Activated B cell treated with CpG ODN at 0.5 μM for 24 hours (primary cell): ENCODE measurements around the gene VPS37C. TPM values are rescaled to one million over a fixed set of nuclear protein-coding genes. Genes with fewer than 3 reads are reported as not detected.
A peak's percentile ranks its signal among the peaks of the same experiment; 100 is the strongest.
"Not testable (repeated sequence)": the region's sequence is repeated elsewhere in the genome, so short reads cannot be mapped to it uniquely, and the experiment has no call there.

Source experiments
- ATAC-seq: fragments of 200-7000 bp; cut with Tn5 transposase; one replicate; pipeline ENCODE4 v1.10.0; 2021; ENCODE audit warnings: low read depth, mild to moderate bottlenecking, moderate library complexity
- CTCF ChIA-PET: fragments of 350-600 bp; sonication (Branson Sonifier 250); formaldehyde crosslinking; loops from one replicate; lab custom pipeline; 2021; ENCODE audit warnings: antibody characterized with exemption; lab: Charles Lee
- POLR2A ChIA-PET: fragments of 350-600 bp; sonication (Branson Sonifier 250); formaldehyde crosslinking; loops from one replicate; lab custom pipeline; 2021; ENCODE audit warnings: antibody characterized with exemption; lab: Charles Lee
- DNase-seq: peaks from one replicate; pipeline ENCODE4 v3.0.0; 2022
- H3K27ac Mint-ChIP-seq: one replicate; pipeline ENCODE4 v1.8.0; 2020; ENCODE audit warnings: mixed read lengths
- H3K27me3 Mint-ChIP-seq: one replicate; pipeline ENCODE4 v1.8.0; 2021; ENCODE audit warnings: mixed read lengths
- H3K36me3 Mint-ChIP-seq: one replicate; pipeline ENCODE4 v1.8.0; 2021; ENCODE audit warnings: low read depth, mixed read lengths
- H3K4me1 Mint-ChIP-seq: one replicate; pipeline ENCODE4 v1.8.0; 2021; ENCODE audit warnings: mixed read lengths
- H3K4me3 Mint-ChIP-seq: one replicate; pipeline ENCODE4 v1.8.0; 2020; ENCODE audit warnings: mild to moderate bottlenecking, mixed read lengths
- H3K9me3 Mint-ChIP-seq: one replicate; pipeline ENCODE4 v1.8.0; 2020; ENCODE audit warnings: mixed read lengths
- CTCF ChIP-seq: fragments of 200-600 bp; IDR thresholded peaks from one replicate; pipeline ENCODE4 v1.8.0; 2022; ENCODE audit warnings: antibody characterized with exemption, mild to moderate bottlenecking
- intact Hi-C: fragments of 100-400 bp; cut with micrococcal nuclease; formaldehyde crosslinking; loops from one replicate; pipeline ENCODE4 v1.15.1; 2024
- total RNA-seq: library from RNA; stranded (reverse); gene quantifications from 2 replicates; pipeline ENCODE4 v1.2.3, GENCODE V29; 2022

VPS37C gene
- total RNA-seq, 1 donor from 2014 or later = 18.1 TPM

DNA sequence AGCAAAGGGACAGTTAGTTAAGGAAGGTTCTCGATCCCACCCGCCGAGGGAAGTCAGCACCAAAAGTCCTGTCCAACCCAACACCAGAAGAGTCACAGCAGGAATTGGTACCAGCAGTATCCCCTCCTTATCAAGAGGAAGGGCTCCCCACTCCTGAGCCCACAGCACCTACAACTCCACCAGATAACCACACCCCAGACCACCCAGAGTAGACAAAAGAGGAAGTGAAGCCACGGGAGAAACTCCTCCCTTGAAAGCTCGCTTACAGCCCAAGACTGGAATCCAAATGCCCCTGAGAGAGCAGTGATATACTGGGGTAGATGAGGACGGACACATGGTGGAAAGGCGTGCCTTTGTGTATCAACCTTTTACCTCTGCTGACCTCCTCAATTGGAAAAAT is 66.2 kb downstream of the VPS37C start:
- intact Hi-C loops = no loop called here
- Mint-ChIP-seq H3K4me1 (peaks cover 63% of the 10 kb centered on the region), H3K27me3 (no peaks in the 10 kb centered on the region), H3K27ac (peak overlapping the region; percentile 86), H3K4me3 (peak overlapping the region; percentile 53), H3K9me3 (no peaks in the 10 kb centered on the region), H3K36me3 (no peaks in the 10 kb centered on the region)
- ChIA-PET POLR2A (interaction anchor here (0.9 to 1.0 kb wide), 2 partner anchors 24 to 180 kb away, joined by 3 read pairs; no protein-coding TSS in a partner anchor), CTCF (interaction anchor here (0.8 kb wide), 1 partner anchor 125 kb away, joined by 3 read pairs; no protein-coding TSS in a partner anchor)
- TF ChIP-seq CTCF = no peak
- DNase-seq (no peak), ATAC-seq (no peak)

- not testable (repeated sequence) for ATAC-seq
- POLR2A ChIA-PET = interaction anchor here (2.3 to 3.9 kb wide), 2 partner anchors 23 to 162 kb away, joined by 6 to 29 read pairs; no protein-coding TSS in a partner anchor
Observed at GRCh38 chr11:61094167-61094566, 67.1 kb downstream of the VPS37C start.

DNA sequence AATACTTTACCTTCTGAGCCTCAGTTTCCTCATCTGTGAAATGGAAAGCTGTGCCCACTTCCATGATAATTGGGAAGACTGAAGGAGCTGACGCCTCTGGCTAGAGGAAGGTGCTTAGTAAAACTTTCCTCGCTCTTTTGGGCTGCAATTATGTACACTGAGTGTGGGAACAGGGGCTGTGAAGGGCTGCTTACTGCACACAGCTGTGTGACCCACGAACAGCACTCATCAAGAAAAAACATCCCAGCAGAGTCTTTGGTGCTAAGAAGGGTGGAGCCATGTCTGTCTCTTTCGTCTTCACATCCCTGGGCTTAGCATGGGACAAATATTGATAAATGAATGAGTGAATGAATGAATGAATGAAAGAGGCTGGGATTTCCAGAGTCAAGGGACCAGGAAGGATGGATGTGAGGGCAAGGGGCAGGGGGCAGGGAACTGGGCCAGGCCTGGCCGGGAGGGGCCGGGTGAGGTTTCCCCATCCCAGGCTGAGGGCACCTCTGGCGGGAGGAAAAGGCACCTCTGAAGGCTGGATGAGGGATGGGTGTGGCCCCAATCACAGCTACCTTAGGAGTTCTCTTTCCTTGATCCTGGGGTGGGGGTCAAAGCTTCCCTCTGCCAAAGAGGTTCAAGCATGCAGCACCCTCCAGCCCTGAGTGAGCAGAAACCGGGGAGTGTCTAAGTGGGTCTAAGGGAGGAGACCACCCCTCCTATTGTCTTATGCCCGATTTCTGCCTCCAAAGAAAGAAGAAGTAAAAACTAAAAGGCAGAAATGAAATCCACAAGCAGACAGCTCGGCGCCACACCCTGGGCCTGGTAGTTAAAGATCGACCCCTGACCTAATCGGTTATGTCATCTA is 68.1 kb downstream of the VPS37C start:
- H3K27ac Mint-ChIP-seq = peak overlapping the region; percentile 86
- no peaks in the 10 kb centered on the region for H3K36me3 Mint-ChIP-seq
- no peaks in the 10 kb centered on the region for H3K9me3 Mint-ChIP-seq
- TF ChIP-seq CTCF = no peak
- H3K27me3 Mint-ChIP-seq = no peaks in the 10 kb centered on the region
- ChIA-PET CTCF (interaction anchor here (0.9 to 1.4 kb wide), 2 partner anchors 36 to 123 kb away, joined by 3 to 4 read pairs; no protein-coding TSS in a partner anchor), POLR2A (interaction anchor here (1.6 to 3.9 kb wide), 4 partner anchors 22 to 161 kb away, joined by 4 to 29 read pairs (median 10); no protein-coding TSS in a partner anchor)
- ATAC-seq = peak; percentile 18
- peak overlapping the region; percentile 77 for H3K4me3 Mint-ChIP-seq
- no peak for DNase-seq
- peaks cover 70% of the 10 kb centered on the region for H3K4me1 Mint-ChIP-seq
- intact Hi-C loops = loop anchor here (1.0 to 5.0 kb wide), 3 partner anchors 23 to 264 kb away; no protein-coding TSS in a partner anchor

More at GRCh38 chr11:61094167-61094566, 67.1 kb downstream of the VPS37C start:
- intact Hi-C loops = loop anchor here (5.0 kb wide), 1 partner anchor 263 kb away; no protein-coding TSS in a partner anchor
- Mint-ChIP-seq H3K4me3 (peak overlapping the region; percentile 36), H3K4me1 (peaks cover 66% of the 10 kb centered on the region), H3K27ac (peak overlapping the region; percentile 86)
- not testable (repeated sequence) for DNase-seq, H3K36me3 Mint-ChIP-seq, H3K27me3 Mint-ChIP-seq, H3K9me3 Mint-ChIP-seq
- CTCF ChIA-PET = interaction anchor here (1.4 kb wide), 1 partner anchor 35 kb away, joined by 4 read pairs; no protein-coding TSS in a partner anchor

- peak; percentile 54 for DNase-seq
- no peaks in the 10 kb centered on the region for H3K27me3 Mint-ChIP-seq
Observed at GRCh38 chr11:61092280-61092766, 68.9 kb downstream of the VPS37C start.

More at GRCh38 chr11:61092280-61092766, 68.9 kb downstream of the VPS37C start:
- no peak for TF ChIP-seq CTCF
- H3K9me3 Mint-ChIP-seq = no peaks in the 10 kb centered on the region
- ChIA-PET POLR2A (interaction anchor here (1.1 to 3.9 kb wide), 5 partner anchors 12 to 160 kb away, joined by 3 to 29 read pairs (median 6); no protein-coding TSS in a partner anchor), CTCF (interaction anchor here (0.9 kb wide), 1 partner anchor 122 kb away, joined by 3 read pairs; no protein-coding TSS in a partner anchor)
- peak overlapping the region; percentile 77 for H3K4me3 Mint-ChIP-seq
- peak; percentile 73 for ATAC-seq
- peak overlapping the region; percentile 86 for H3K27ac Mint-ChIP-seq
- H3K4me1 Mint-ChIP-seq = peaks cover 78% of the 10 kb centered on the region
- intact Hi-C loops = loop anchor here (1.0 to 5.0 kb wide), 3 partner anchors 22 to 265 kb away; no protein-coding TSS in a partner anchor
- H3K36me3 Mint-ChIP-seq = no peaks in the 10 kb centered on the region
